ENCODE data around the gene RAI14.
"Not testable (repeated sequence)": the region's sequence is repeated elsewhere in the genome, so short reads cannot be mapped to it uniquely, and the experiment has no call there.

Gene RAI14

DNA sequence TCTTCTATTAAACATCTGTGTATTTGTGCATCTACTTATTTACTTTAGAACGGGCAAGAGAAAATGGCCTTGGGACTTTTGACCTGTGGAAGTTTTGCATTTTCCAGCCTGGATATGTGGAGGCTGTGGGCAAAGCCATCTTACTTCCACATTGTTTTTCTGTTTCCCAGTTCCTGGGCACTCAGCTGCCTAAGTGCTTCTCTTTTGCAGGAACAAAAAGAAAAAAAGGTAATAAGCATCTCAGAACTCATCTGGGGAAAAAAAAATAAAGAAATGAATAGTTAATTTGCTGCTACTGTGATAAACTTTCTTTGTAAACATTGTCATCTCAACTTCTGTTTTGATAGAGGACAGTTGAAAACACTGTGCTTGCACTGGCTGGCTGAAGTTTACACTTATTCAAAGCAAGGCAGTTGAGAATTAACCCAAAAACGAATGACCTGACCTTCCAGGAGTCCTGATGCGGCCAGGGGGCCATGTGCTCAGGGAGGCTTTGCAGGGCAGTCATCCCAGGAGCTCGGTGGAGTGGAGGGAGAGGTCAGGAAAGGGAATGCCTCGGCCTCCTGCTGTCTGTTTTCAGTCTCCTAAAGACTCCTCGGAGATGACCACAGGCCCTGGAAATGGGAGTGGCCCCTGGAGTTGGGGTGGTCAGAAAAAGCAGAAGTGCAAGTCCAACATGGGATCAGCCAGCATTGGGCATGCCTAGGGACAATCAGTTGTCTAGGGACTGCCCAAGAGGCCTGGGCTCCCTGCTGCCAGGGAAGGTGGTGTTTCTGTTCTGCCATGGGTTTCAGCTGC lies 75.5 kb downstream of the RAI14 start:
- DNase-seq (ENCODE audit: low read depth in 2 of 2) = no peak

DNA sequence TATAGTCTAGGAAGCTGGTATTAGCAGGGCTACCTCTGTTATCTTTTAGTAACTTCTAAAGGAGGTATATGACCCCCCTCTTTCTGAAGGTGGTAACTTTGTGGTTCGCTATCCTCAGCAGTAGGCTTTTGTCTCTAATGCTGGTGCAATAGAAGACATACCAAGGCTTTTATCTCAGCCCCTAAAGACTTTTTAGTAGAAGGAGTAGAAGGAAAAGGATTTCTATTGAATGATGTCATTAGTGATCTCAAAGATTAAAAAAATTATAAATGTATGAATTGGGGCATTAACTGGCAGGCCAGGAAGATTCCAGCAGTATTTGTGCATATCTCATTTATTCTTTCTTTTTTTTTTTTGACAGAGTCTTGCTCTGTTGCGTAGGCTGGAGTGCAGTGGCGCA lies 78.2 kb downstream of the RAI14 start:
- DNase-seq (ENCODE audit: low read depth in 2 of 2) = no peak

DNA sequence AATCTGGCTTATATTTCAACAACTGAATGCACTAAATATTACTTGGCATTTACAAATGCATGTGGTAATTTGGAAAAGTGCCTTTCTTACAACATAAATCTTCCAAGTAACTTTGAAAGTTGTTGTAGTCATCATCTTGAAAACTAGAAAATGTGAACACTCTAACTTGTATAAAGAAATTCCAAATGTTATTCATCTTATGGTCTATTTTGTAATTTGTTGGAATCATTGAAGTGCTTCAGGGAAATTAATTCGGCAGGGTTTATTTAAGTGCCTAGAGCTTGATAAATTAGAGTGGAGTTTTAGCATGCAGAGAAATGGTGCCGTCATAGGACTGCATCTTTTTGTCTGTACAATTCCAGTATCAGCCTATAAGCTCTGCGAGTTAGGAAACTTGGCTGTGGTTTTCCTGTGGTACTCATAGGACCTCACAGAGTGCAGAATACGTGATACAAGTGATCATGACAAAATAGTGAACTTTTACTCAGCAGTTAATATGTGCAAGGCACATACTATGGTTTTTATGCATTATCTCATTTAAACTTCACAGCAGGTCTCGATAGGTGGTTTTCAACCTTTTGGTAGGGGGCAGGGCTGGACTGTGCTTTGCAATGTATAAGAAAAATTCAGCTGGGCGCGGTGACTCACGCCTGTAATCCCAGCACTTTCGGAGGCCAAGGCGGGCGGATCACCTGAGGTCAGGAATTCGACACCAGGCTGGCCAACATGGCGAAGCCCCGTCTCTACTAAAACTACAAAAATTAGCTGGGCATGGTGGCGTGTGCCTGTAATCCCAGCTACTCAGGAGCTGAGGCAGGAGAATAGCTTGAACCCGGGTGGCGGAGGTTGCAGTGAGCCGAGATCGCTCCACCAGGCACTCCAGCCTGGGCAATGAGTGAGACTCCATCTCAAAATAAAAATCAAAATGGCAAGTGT lies 79.6 kb downstream of the RAI14 start:
- no peak for DNase-seq (ENCODE audit: low read depth in 2 of 2)

DNA sequence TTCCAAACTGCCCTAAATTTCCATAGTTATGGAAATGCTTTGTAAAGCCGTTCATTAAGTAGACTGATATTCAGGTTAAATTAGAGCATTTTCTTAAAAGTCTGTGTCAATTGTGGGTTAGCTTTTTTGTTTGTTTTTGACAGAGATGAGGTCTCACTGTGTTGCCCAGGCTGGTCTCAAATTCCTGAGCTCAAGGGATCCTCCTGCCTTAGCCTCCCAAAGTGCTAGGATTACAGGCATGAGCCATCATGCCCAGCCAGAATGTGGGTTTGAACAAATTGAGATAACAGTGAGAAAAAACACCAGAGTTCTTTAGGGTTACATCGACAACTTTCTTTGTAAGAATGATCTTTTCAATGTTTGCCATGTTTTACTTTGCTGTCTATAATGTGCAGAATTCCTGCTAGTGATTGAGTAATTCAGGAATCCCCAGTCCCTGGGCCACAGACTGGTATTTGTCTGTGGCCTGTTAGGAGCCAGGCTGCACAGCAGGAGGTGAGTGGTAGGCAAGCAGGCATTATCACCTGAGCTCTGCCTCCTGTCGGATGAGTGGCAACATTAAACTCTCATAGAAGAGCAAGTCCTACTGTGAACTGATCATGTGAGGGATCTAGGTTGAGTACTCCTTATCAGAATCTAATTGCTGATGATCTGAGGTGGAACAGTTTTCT lies 80.5 kb downstream of the RAI14 start:
- DNase-seq (ENCODE audit: low read depth in 2 of 2) = no peak

DNA sequence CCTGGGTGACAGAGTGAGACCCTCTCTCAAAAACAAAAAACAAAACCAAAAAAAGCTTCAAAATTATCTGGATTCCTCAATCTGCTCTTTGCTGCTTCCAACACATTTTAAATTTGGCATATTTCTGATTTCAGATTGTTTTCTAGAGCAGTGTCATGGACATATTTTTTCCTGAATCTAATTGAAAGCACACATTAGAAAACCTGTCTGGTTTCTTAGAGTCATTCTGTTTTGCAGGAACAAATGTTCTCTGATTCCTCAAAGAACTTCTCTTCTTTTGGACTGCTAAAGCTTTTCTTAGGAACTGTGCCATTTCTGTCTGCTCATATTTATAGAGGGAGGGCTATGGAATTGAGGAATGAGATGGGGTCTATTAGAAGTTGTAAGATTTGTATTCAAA lies 81.6 kb downstream of the RAI14 start:
- no peak for DNase-seq (ENCODE audit: low read depth in 2 of 2)

DNA sequence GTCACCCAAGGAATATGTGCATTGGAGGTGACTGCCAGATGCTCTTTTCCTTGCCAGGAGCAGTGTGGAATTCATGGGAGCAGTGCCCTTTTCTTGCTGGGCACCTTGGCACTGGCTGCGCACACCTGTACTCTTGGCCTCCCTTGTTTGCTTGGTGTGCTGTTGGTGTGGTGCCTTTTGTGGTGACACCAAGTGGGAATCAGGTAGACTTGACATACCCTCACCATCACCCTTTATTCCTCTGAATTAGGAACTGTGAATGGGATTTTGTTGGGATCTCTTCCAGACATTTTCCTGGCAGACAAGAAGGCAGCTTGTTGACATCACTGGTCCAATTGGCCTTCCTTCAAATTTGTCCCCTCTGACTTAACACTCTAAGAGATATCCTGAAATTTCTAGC lies 82.3 kb downstream of the RAI14 start:
- no peak for DNase-seq (ENCODE audit: low read depth in 2 of 2)

DNA sequence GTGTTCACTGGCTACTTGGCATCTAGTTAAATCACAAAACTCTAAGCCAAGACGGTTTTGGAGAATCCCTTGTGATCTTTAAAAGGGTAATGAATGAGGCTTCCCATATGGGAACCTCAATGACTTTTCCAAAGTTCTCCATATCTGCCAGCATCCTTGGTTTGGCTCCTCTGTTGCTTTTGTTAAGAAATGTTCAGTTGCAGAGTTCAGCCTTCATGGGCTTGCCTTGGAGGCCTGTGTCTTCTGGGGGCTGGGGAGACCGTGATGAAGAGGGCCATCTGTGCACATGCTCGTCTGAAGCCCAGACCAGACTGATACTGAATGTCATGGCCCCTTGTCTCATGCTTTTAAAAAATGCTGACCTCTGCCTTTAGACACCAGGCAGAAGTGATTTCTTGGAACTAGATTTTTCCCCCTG lies 84.3 kb downstream of the RAI14 start:
- no peak for DNase-seq (ENCODE audit: low read depth in 2 of 2)

DNA sequence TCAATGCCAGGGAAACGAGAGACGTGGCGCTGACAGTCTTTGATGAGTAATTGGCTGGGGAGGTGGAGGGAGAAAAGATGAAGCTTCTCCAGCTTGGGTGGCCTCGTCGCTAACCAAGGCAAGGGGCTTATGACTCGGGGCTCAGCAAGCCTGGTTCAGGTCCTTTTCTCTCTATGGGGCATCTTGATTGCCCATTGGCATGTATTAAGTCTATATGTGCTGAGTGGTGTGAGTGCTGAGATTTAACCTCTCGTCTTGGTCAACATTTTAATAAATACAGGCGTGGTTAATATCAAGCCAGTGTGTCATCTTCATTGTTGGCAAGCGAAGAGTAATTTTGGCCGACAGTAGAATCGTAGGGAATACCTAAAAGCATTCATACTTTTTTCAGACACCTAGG lies 85.9 kb downstream of the RAI14 start:
- no peak for DNase-seq (ENCODE audit: low read depth in 2 of 2)

DNA sequence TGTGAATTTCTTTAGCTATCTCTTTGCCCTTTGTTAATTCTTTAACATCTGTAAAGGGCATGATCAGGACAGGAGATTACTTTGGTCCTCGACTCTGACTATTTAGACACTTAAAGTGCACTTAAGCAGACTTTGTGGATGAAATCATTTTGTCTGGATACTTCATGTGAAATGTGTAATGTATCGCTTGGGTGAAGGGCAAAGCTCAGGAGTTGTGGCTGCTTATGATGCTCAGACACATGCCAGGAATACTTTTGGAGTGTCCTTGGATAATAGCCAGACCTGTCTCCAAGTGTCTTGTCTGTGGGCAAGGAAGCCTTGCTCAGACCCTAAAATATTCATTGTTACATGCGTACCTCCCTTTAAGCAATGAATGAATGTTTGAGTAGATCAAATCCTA lies 87.8 kb downstream of the RAI14 start:
- no peak for DNase-seq (ENCODE audit: low read depth in 2 of 2)

DNA sequence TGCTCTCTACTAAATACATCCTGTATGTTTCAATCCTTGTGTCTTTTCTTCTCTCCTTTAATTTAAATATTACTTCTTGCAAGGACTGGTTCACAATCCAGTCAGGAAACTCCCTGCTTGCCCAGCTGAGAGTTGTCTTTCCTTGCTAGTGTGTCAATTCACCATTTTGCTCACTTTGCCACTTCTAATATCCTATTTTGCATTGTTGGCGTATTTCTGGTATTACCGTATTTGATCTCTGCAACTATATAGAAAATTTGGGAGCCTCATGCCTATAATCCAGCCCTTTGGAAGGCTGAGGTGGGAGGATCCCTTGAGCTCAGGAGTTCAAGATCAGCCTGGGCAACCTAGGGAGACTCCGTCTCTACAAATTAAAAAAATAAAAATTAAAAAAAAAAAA lies 92.3 kb downstream of the RAI14 start:
- DNase-seq (ENCODE audit: low read depth in 2 of 2) = no peak

DNA sequence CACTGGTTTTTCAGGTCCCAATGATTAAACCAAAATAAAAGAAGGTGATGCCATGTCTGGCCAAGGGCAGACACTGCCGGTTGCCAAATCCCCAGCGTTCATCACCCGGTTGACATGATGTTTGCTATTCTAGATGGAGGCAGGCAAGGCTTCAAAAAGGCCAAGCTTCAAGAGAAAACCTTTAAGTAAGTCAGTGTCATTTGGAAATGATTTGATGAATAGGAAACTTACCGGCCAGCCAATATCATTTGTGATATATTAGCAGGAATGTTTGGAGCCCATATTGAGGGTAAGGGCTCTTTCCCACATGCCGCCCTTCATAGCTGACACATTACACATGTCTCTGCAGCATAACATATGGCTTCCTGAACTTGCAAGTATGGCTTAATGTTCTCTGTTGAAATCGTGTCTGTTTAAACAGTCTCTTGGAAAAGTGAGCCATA lies 93.3 kb downstream of the RAI14 start:
- no peak for DNase-seq (ENCODE audit: low read depth in 2 of 2)

DNA sequence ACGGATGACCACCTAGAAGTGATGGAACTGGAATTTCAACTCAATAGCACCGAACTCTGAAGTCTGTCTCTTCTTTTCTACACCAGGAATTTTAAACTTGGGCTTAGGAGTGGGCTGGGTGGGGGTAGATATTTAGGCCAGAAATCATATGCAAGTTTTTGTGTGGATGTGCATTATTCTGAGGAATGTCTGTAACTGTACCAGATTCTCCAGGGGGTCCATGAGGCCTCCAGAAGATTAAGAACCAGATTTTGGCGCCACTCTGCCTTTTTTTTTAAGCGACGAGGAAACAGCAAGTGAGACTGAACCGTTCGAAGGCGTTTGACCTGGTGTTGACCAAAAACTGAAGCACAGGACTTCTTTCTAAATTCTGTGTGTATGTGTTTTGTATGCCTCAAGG lies 94.1 kb downstream of the RAI14 start:
- no peak for DNase-seq (ENCODE audit: low read depth in 2 of 2)

DNA sequence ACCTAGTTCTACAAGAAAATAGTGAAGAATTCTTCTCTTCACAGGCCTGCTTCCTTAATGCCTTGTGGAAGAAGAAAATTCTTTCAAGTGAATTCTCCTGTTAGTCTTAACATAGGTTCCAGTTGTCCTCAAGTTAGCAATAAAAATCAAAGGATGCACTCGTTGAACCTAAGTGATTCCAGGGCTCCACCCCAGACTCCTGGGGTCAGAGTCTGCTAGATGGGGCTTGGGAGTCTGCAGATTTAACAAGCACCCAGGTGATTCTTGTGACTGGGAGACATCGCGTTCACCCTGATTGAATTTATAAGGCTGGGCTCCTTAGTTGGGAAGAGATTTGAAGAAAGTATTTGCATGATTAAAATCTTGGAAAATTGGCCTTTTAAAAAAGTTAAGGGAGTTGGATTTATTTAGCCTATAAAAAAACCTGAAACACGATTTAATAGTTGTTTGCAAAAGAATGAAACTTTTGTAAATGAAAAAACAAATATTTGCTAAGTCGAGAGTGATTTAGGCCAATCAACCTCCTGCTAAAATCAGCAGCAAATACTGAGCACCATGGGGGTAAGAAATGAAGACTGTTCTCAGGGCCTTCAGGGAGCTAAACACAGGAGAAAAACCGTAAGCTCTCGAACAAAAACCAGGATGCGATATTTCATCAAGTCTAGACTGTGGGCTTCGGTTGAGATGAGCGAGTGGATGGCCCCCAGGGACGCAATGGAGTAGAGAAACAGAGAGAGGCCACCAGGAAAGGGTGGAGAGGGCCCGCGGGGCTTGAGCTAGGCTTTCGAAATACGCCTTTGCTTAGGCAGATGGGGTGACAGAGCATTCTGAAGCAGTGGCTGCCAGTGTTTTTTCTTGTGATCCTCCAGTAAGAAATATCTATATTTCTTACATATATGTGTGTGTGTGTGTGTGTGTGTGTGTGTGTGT lies 95.9 kb downstream of the RAI14 start:
- no peak for DNase-seq (ENCODE audit: low read depth in 2 of 2)

DNA sequence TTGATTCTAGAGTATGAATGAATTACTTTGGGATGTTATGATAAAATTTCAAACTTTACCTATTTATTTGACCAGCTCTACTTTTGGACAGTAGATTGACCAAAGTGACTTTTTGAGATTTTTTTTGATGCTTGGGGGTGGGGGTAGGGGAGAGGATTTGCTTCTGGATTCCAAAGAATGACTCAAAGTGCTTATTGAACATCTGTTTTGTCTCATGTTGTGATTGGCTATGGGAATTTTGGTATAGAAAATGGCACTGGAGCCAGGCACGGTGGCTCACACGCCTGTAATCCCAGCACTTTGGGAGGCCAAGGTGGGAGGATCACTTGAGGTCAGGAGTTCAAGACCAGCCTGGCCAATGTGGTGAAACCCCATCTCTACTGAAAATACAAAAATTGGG lies 97.1 kb downstream of the RAI14 start:
- not testable (repeated sequence) for DNase-seq (ENCODE audit: low read depth in 2 of 2)

DNA sequence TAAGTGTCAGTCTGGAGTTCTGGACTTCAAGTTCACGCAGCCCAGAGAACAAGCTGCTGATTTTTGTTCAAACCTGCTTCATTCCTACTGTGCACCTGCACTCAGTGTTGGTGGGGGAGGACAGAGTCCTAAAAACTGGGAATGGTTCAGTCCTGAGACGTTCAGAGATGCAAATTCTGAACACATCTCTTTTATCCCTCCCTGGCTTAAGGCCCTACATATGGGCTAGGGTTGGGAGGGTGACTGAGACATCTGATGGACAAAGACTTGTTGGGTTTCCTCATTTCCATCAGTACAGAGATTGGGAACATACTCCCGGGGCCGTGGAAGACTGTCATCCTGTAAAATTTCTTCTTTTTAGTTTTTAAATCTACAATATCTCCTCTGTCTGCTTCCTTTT lies 99.8 kb downstream of the RAI14 start:
- no peak for DNase-seq (ENCODE audit: low read depth in 2 of 2)

DNA sequence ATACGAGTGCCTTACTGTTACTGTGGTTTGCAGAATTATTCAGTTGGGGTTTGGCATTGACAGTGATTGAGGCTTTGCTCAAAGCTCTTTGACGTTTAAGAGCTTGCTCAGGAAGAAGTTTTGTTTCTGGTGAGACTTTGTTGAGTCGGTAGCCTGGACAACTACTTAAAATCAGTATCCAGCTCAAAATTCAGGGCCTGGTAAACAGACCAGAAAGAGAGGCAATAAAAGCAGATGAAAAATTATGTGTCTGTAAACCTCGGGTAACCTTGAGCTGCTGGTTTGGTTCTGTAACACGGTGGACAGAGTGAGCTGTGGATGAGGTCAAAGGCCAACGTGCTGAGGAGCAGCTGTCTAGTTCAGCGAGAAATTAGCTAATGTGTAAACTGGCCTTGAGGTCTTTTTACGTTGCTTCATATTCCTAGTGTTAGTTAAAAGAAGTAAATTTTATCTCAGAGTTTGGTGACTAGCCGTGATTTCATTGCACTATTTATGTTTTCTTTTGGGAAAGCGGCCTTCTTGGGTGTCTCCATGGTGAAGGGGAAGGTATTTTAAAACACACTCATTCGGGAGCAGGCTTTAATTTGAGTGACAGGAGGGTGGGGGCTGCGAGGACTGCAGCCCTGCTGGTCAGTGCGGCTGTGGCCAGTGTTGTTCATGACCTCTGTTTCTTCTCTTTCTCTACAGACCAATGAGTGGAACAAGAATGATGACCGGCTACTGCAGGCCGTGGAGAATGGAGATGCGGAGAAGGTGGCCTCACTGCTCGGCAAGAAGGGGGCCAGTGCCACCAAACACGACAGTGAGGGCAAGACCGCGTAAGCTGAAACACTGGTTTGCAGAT lies 100.9 kb downstream of the RAI14 start:
- DNase-seq (ENCODE audit: low read depth in 2 of 2) = no peak

DNA sequence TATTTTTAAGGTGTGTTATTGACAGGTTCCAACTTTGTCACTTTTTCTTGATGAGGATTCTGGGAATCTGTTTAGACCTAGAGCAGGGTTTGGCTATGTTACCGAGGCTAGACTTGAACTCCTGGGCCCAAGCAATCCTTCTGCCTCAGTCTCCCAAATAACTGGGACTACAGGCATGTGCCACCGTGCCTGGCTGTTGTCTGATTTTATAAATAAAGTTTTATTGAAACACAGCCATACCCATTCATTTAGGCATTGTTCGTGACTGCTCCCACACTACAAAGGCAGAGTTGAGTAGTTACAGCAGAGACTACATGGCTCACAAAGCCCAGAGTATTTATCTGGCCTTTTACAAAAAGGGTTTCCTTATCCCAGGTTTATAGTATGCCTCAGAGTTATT lies 102.4 kb downstream of the RAI14 start:
- DNase-seq (ENCODE audit: low read depth in 2 of 2) = no peak

DNA sequence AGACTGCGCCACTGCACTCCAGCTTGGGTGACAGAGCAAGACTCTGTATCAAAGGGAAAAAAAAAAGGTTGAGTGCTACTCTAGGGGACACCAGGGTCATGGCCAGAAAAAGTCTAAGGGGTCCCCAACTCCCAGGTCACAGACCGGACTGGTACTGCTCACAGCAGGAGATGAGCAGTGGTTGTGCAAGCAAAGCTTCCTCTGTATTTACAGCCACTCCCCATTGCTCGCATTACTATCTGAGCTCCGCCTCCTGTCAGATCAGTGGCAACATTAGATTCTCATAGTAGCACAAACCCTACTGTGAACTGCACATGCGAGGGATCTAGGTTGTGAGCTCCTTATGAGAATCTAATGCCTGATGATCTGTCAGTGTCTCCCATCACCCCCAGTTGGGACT lies 103.1 kb downstream of the RAI14 start:
- not testable (repeated sequence) for DNase-seq (ENCODE audit: low read depth in 2 of 2)

DNA sequence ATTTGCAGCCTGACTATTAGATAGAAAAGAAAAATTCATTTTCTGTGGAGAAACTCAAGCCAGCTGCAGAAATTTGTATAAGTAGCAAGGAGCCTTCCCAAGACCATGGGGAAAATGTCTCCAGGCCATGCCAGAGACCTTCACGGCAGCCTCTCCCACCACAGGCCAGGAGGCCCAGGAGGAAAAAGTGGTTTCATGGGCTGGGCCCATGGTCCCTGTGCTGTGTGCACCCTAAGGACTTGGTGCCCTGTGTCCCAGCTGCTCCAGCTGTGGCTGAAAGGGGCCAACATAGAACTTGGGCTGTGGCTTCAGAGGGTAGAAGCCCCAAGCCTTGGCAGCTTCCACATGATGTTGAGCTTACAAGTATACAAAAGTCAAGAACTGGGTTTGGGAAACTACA lies 109.5 kb downstream of the RAI14 start:
- no peak for DNase-seq (ENCODE audit: low read depth in 2 of 2)

DNA sequence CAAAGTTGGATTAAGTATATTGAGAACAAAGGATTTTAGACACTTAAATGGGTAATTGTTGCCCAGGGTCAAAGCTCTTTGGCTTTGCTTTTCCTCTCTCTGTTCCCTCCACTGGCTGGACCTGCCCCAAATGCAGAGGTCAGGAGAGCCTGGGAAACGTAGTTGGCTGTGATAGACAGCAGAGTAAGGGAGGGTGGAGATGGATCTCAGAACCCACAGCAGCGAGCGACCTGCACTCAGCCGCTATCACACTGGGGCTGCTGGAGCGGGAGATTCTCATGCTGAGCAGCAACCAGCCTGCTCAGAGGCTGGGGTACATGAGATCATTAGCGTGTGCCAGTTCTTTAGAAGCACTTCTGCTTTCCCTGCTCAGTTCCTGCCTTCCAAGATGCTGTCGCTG lies 111.1 kb downstream of the RAI14 start:
- DNase-seq (ENCODE audit: low read depth in 2 of 2) = no peak
